Liver (tissue), 9 donors: ENCODE measurements around the gene TCOF1. TPM values are rescaled to one million over a fixed set of nuclear protein-coding genes. Genes with fewer than 3 reads are reported as not detected.

Experiments used
- DNase-seq: peaks from one replicate; pipeline ENCODE4 v3.0.0-alpha.2; 2017; ENCODE audit warnings: low spot score
- H3K27ac ChIP-seq, 2 donors: one replicate each; pipeline ENCODE4 v1.7.0; 2013; ENCODE audit warnings: inconsistent platforms in 2 of 2, low read length in 2 of 2, control low read depth in 1 of 2, low read depth in 1 of 2, mild to moderate bottlenecking in 1 of 2
- H3K27me3 ChIP-seq, 4 donors: one replicate each; pipeline versions ENCODE4 v1.6.1 to v1.7.0; 2013; ENCODE audit warnings: low read length in 3 of 4, inconsistent platforms in 1 of 4, mild to moderate bottlenecking in 1 of 4, moderate library complexity in 1 of 4; ENCODE audit not compliant: control insufficient read depth in 4 of 4, insufficient read depth in 4 of 4
- H3K36me3 ChIP-seq, 4 donors: one replicate each; pipeline versions ENCODE4 v1.6.1 to v1.7.0; 2013; ENCODE audit warnings: low read length in 3 of 4, mild to moderate bottlenecking in 3 of 4, low read depth in 1 of 4, moderate library complexity in 1 of 4; ENCODE audit not compliant: control insufficient read depth in 4 of 4, insufficient read depth in 3 of 4
- H3K4me1 ChIP-seq, 4 donors: one replicate each; pipeline versions ENCODE4 v1.6.1 to v1.7.0; 2013; ENCODE audit warnings: low read length in 3 of 4, mild to moderate bottlenecking in 3 of 4, moderate library complexity in 1 of 4; ENCODE audit not compliant: control insufficient read depth in 4 of 4, insufficient read depth in 4 of 4
- H3K4me3 ChIP-seq, 3 donors: one replicate each; pipeline versions ENCODE4 v1.6.1 to v1.7.0; 2013; ENCODE audit warnings: low read length in 3 of 3, control low read depth in 1 of 3, low read depth in 1 of 3, mild to moderate bottlenecking in 1 of 3
- H3K9ac ChIP-seq, 2 donors: one replicate each; pipeline ENCODE4 v1.7.0; 2013; ENCODE audit warnings: low read length in 2 of 2, mild to moderate bottlenecking in 2 of 2, moderate library complexity in 2 of 2, control low read depth in 1 of 2, low read depth in 1 of 2
- H3K9me3 ChIP-seq, 4 donors: one replicate each; pipeline versions ENCODE4 v1.6.1 to v1.7.0; 2013; ENCODE audit warnings: low read length in 3 of 4; ENCODE audit not compliant: control insufficient read depth in 4 of 4
- EGR1 ChIP-seq, 2 donors: IDR thresholded peaks; 2 replicates each; pipeline ENCODE4 v1.6.1; 2016 to 2018; ENCODE audit warnings: antibody characterized with exemption in 2 of 2, low read depth in 2 of 2
- FOXA1 ChIP-seq: IDR thresholded peaks from 2 replicates; pipeline ENCODE4 v1.6.1; 2016; ENCODE audit warnings: antibody characterized with exemption
- FOXA2 ChIP-seq: IDR thresholded peaks from 2 replicates; pipeline ENCODE4 v1.6.1; 2016; ENCODE audit warnings: antibody characterized with exemption
- GABPA ChIP-seq, 2 donors: IDR thresholded peaks in 1 of 2; conservative IDR thresholded peaks in 1 of 2; 2 replicates each; pipeline ENCODE4 v1.6.1; 2016; ENCODE audit warnings: antibody characterized with exemption in 2 of 2, mild to moderate bottlenecking in 1 of 2, moderate library complexity in 1 of 2
- HNF4A ChIP-seq, 2 donors: conservative IDR thresholded peaks; 2 replicates each; pipeline ENCODE4 v1.6.1; 2016; ENCODE audit warnings: antibody characterized with exemption in 2 of 2, mild to moderate bottlenecking in 2 of 2
- HNF4G ChIP-seq: IDR thresholded peaks from 2 replicates; pipeline ENCODE4 v1.6.1; 2016; ENCODE audit warnings: antibody characterized with exemption
- JUND ChIP-seq, 2 donors: IDR thresholded peaks; 2 replicates each; pipeline ENCODE4 v1.6.1; 2016; ENCODE audit warnings: antibody characterized with exemption in 2 of 2
- NR2F2 ChIP-seq: IDR thresholded peaks from 2 replicates; pipeline ENCODE4 v1.6.1; 2016; ENCODE audit warnings: antibody characterized with exemption
- RAD21 ChIP-seq, 2 donors: IDR thresholded peaks; 2 replicates each; pipeline ENCODE4 v1.6.1; 2016; ENCODE audit warnings: antibody characterized with exemption in 2 of 2, mild to moderate bottlenecking in 2 of 2
- RXRA ChIP-seq, 2 donors: IDR thresholded peaks; 2 replicates each; pipeline ENCODE4 v1.6.1; 2017 to 2018; ENCODE audit warnings: antibody characterized with exemption in 2 of 2, mild to moderate bottlenecking in 1 of 2
- SP1 ChIP-seq: IDR thresholded peaks from 2 replicates; pipeline ENCODE4 v1.6.1; 2018; ENCODE audit warnings: antibody characterized with exemption, mild to moderate bottlenecking
- YY1 ChIP-seq: IDR thresholded peaks from 2 replicates; pipeline ENCODE4 v1.6.1; 2016; ENCODE audit warnings: antibody characterized with exemption, mild to moderate bottlenecking
- WGBS: extraction: QIAGEN DNeasy Blood & Tissue Kit; methylation state at CpG from one replicate; pipeline ENCODE4 v1.1.7; 2013; 5-methylcytosine and 5-hydroxymethylcytosine counted together
- polyA plus RNA-seq, 2 donors: library from polyadenylated mRNA; stranded (reverse) in 1 of 2; unstranded in 1 of 2; fragments of 200-250 nt in 1 of 2; fragments of >200 nt in 1 of 2; fragmentation: Nextera tagmentation in 1 of 2; extraction: Ambion mirVana in 1 of 2; gene quantifications; one replicate each; pipeline versions ENCODE4 v1.2.1 to v1.2.3, GENCODE V29; 2013 to 2015
- total RNA-seq, 2 donors: library from RNA; depleted of rRNA; stranded (reverse); fragments of >200 nt; gene quantifications; one replicate each; pipeline ENCODE4 v1.2.3, GENCODE V29; 2014
- TF ChIP-seq, protein P1 (sequence below): IDR thresholded peaks from 2 replicates; pipeline ENCODE4 v1.6.1; 2016; ENCODE audit warnings: antibody characterized with exemption
- TF ChIP-seq, protein P2 (sequence below): fragments of 150-350 bp; IDR thresholded peaks from 2 replicates; pipeline ENCODE4 v1.5.1; 2017; ENCODE audit warnings: improper control_type of control experiment, low read depth, low read length; ENCODE audit not compliant: missing input control
- TF ChIP-seq, protein P3 (sequence below): IDR thresholded peaks from 2 replicates; pipeline ENCODE4 v1.6.1; 2016; ENCODE audit warnings: antibody characterized with exemption
- TF ChIP-seq, protein P4 (sequence below): IDR thresholded peaks from 2 replicates; pipeline ENCODE4 v1.6.1; 2016; ENCODE audit warnings: antibody characterized with exemption
- donor health status: healthy.
- donor health status: healthy.
- donor health status: healthy.
- donor health status: healthy.
- donor health status: healthy.

TCOF1 gene
- total and polyA plus RNA-seq, 4 donors: 3.2 to 8.5 (median 6.4) TPM

DNA sequence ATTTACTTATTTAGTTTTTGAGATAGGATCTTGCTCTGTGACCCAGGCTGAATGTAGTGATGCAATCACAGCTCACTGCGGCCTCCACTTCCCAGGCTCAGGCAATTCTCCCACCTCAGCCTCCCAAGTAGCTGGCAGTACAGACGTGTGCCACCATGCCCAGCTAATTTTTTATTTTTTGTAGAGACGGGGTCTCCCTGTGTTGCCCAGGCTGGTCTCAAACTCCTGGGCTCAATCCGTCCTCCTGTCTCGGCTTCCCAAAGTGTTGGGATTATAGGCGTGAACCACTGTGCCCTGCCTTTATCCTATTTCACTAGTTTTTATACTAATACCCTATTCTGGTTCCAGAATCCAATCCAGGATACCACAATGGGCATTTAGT lies 85.2 kb downstream of the TCOF1 start:
- Histone ChIP-seq H3K4me1 (peaks cover 0 to 2% (median under 1%) of the 10 kb centered on the region in 4 donors), H3K9me3 (no peaks in the 10 kb centered on the region), H3K36me3 (peaks cover 17 to 51% (median 48%) of the 10 kb centered on the region in 4 donors), H3K9ac (no peak overlapping the region), H3K27ac (no peak overlapping the region), H3K27me3 (no peaks in the 10 kb centered on the region), H3K4me3 (no peak overlapping the region)
- 83% methylated on average over 6 of the region's 6 CpGs for WGBS
- TF ChIP-seq, protein P1, sequence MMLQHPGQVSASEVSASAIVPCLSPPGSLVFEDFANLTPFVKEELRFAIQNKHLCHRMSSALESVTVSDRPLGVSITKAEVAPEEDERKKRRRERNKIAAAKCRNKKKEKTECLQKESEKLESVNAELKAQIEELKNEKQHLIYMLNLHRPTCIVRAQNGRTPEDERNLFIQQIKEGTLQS: no peak
- TF ChIP-seq EGR1 (IDR thresholded peaks at IDR 0.05; ENCODE audit: low read depth in 2 of 2) (no peak), SP1 (no peak)
- no peak for DNase-seq

DNA sequence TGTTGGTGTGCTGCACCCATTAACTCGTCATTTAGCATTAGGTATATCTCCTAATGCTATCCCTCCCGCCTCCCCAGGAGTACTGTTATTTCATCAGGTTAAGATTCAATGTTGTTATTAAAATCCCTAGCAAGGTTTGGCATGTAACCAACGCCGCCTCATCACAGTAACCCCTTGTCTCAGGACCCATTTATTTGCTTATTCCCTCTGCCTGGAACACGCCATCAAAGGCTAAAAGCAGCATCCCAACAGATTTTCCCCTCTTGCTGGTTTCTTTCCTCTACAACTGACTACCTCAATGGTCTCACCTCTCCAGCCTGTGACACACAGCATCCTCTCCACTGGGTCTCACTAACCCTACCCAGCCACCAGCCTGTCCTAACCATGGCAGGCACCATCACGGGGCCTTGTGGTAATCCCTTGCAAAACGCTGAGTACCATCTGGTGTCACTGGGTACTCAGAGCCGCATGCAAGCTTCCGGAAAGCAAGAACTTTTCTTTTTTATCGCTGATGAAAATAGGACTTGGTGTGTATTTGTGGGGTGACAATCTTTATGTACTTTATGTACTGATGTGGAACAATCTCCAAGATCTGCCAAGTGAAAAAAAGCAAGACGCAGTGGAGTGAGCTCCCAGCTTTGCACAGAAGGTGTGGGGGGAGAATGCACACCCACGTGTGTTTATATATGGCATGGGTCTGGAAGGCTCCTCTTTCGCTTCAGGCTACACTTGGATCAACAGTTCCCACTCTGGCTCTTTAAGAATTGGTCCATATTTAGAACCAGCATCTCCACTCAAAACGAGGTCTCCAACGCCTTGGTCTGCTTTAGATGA lies 86.0 kb downstream of the TCOF1 start:
- Histone ChIP-seq H3K4me1 (peaks cover 0 to 10% (median 7%) of the 10 kb centered on the region in 4 donors), H3K27ac (no peak overlapping the region), H3K9ac (no peak overlapping the region), H3K36me3 (peaks cover 17 to 52% (median 51%) of the 10 kb centered on the region in 4 donors), H3K4me3 (no peak overlapping the region), H3K9me3 (no peaks in the 10 kb centered on the region), H3K27me3 (no peaks in the 10 kb centered on the region)
- 87% methylated on average over 15 of the region's 15 CpGs for WGBS
- no peak for DNase-seq
- TF ChIP-seq NR2F2 (no peak), FOXA2 (no peak), SP1 (no peak)

DNA sequence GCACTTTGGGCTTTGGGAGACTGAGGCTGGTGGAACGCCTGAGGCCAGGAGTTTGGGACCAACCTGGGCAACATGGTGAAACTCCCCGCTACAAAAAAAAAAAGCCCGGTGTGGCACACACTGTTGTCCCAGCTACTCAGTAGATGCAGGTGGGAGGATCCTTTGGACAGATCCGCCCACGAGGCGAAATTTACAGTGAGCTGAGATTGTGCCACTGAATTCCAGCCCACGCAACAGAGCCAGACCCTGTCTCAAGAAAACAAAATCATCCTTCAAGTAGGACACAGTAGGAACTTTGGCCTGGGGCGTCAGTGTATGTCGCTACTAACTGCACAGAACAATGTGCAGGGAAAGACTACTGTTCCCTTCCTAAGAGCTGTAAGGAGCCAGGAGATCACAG lies 87.3 kb downstream of the TCOF1 start:
- no peaks in the 10 kb centered on the region for H3K9me3 ChIP-seq
- WGBS: 92% methylated on average over 9 of the region's 9 CpGs
- H3K27ac ChIP-seq: no peak overlapping the region
- no peak overlapping the region for H3K4me3 ChIP-seq
- TF ChIP-seq HNF4G: no peak
- TF ChIP-seq EGR1 (IDR thresholded peaks at IDR 0.05; ENCODE audit: low read depth in 2 of 2): no peak
- TF ChIP-seq, protein P2, sequence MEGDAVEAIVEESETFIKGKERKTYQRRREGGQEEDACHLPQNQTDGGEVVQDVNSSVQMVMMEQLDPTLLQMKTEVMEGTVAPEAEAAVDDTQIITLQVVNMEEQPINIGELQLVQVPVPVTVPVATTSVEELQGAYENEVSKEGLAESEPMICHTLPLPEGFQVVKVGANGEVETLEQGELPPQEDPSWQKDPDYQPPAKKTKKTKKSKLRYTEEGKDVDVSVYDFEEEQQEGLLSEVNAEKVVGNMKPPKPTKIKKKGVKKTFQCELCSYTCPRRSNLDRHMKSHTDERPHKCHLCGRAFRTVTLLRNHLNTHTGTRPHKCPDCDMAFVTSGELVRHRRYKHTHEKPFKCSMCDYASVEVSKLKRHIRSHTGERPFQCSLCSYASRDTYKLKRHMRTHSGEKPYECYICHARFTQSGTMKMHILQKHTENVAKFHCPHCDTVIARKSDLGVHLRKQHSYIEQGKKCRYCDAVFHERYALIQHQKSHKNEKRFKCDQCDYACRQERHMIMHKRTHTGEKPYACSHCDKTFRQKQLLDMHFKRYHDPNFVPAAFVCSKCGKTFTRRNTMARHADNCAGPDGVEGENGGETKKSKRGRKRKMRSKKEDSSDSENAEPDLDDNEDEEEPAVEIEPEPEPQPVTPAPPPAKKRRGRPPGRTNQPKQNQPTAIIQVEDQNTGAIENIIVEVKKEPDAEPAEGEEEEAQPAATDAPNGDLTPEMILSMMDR: no peak
- TF ChIP-seq YY1: no peak
- TF ChIP-seq, protein P3, sequence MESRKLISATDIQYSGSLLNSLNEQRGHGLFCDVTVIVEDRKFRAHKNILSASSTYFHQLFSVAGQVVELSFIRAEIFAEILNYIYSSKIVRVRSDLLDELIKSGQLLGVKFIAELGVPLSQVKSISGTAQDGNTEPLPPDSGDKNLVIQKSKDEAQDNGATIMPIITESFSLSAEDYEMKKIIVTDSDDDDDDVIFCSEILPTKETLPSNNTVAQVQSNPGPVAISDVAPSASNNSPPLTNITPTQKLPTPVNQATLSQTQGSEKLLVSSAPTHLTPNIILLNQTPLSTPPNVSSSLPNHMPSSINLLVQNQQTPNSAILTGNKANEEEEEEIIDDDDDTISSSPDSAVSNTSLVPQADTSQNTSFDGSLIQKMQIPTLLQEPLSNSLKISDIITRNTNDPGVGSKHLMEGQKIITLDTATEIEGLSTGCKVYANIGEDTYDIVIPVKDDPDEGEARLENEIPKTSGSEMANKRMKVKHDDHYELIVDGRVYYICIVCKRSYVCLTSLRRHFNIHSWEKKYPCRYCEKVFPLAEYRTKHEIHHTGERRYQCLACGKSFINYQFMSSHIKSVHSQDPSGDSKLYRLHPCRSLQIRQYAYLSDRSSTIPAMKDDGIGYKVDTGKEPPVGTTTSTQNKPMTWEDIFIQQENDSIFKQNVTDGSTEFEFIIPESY: no peak
- TF ChIP-seq FOXA2: no peak
- no peak for TF ChIP-seq GABPA (IDR thresholded peaks at IDR 0.05 in 1 of 2, conservative IDR thresholded peaks at IDR 0.05 in 1 of 2)
- TF ChIP-seq SP1: no peak
- TF ChIP-seq RAD21 (IDR thresholded peaks at IDR 0.05): no peak
- no peak for TF ChIP-seq RXRA (IDR thresholded peaks at IDR 0.05)
- TF ChIP-seq HNF4A (conservative IDR thresholded peaks at IDR 0.05): no peak
- TF ChIP-seq NR2F2: no peak
- TF ChIP-seq, protein P1: no peak
- TF ChIP-seq, protein P4, sequence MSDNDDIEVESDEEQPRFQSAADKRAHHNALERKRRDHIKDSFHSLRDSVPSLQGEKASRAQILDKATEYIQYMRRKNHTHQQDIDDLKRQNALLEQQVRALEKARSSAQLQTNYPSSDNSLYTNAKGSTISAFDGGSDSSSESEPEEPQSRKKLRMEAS: no peak
- no peak for TF ChIP-seq JUND (IDR thresholded peaks at IDR 0.05)
- TF ChIP-seq FOXA1: no peak
- H3K36me3 ChIP-seq: peaks cover 17 to 52% (median 51%) of the 10 kb centered on the region in 4 donors
- no peaks in the 10 kb centered on the region for H3K27me3 ChIP-seq
- DNase-seq: no peak
- H3K9ac ChIP-seq: no peak overlapping the region
- peaks cover 0 to 13% (median 11%) of the 10 kb centered on the region in 4 donors for H3K4me1 ChIP-seq
